ENCODE results near the gene PRKCE. TPM values are rescaled to one million over a fixed set of nuclear protein-coding genes. Genes with fewer than 3 reads are reported as not detected.

PRKCE gene
- total RNA-seq, 1 donor from 2014 or later, result 21.0 TPM

DNA sequence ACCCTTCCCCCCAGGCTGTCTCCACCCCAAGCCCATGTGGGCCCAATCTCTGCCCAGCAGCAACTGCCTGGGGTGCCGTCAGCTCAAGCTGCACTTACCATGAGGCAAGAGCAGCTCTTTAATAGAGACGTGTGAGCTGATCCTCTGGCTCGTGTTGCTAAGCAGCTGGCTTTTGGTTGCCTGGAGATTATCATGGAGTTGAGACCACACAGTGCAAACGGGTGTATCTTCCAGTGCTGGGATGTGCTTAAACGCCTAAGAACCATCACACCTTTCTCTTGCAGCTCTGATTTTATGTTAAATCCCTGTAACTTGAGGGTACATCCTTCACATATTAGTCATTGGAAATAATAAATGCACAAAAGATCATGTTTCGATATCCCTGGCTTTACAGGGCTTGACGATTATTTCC is 271.1 kb downstream of the PRKCE start:
- TF ChIP-seq CTCF (IDR thresholded peaks at IDR 0.05; ENCODE audit: insufficient read depth, low read length, poor library complexity, severe bottlenecking), result no peak
- no peak for DNase-seq (ENCODE audit: low read depth)
- Histone ChIP-seq H3K36me3 (ENCODE audit: control insufficient read depth, insufficient read depth, low read length) (no peaks in the 10 kb centered on the region), H3K27me3 (ENCODE audit: control insufficient read depth, insufficient read depth, low read length) (no peaks in the 10 kb centered on the region), H3K4me3 (ENCODE audit: low read depth, low read length) (no peak overlapping the region)

- Histone ChIP-seq H3K4me3 (ENCODE audit: low read depth, low read length) (no peak overlapping the region), H3K27me3 (ENCODE audit: control insufficient read depth, insufficient read depth, low read length) (no peaks in the 10 kb centered on the region), H3K36me3 (ENCODE audit: control insufficient read depth, insufficient read depth, low read length) (no peaks in the 10 kb centered on the region)
- DNase-seq (ENCODE audit: low read depth), result no peak
- TF ChIP-seq CTCF (IDR thresholded peaks at IDR 0.05; ENCODE audit: insufficient read depth, low read length, poor library complexity, severe bottlenecking), result no peak
These were observed 272.2 kb downstream of the PRKCE start for GRCh38 chr2:45923701-45924100.

GRCh38 chr2:45925026-45925425 is 273.6 kb downstream of the PRKCE start:
- DNase-seq (ENCODE audit: low read depth), result no peak
- Histone ChIP-seq H3K4me3 (ENCODE audit: low read depth, low read length) (no peak overlapping the region), H3K27me3 (ENCODE audit: control insufficient read depth, insufficient read depth, low read length) (no peaks in the 10 kb centered on the region), H3K36me3 (ENCODE audit: control insufficient read depth, insufficient read depth, low read length) (no peaks in the 10 kb centered on the region)
- TF ChIP-seq CTCF (IDR thresholded peaks at IDR 0.05; ENCODE audit: insufficient read depth, low read length, poor library complexity, severe bottlenecking), result no peak

- Histone ChIP-seq H3K27me3 (ENCODE audit: control insufficient read depth, insufficient read depth, low read length) (no peaks in the 10 kb centered on the region), H3K4me3 (ENCODE audit: low read depth, low read length) (no peak overlapping the region), H3K36me3 (ENCODE audit: control insufficient read depth, insufficient read depth, low read length) (no peaks in the 10 kb centered on the region)
- TF ChIP-seq CTCF (IDR thresholded peaks at IDR 0.05; ENCODE audit: insufficient read depth, low read length, poor library complexity, severe bottlenecking), result no peak
- no peak for DNase-seq (ENCODE audit: low read depth)
These were observed 274.3 kb downstream of the PRKCE start for GRCh38 chr2:45925636-45926366.

DNA sequence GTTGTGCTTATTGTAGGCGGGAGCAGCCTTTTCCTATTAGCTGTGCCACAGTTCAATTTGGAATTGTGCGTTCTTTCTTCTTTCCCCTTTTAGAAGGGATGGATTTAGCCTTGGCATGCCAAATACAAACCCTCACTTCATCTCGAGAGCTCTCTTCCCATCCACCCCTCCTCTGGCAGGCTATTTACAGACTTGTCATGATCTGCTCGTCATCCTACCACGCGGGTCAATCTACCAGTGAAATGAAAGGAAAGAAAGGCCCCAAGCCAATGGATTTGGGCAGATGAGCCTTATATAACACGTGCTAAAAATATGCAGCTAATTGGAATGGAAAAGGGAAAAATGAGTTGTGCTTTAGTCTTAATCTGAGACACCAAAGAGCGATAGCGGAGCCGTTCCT is 277.5 kb downstream of the PRKCE start:
- Histone ChIP-seq H3K27me3 (ENCODE audit: control insufficient read depth, insufficient read depth, low read length) (no peaks in the 10 kb centered on the region), H3K36me3 (ENCODE audit: control insufficient read depth, insufficient read depth, low read length) (no peaks in the 10 kb centered on the region), H3K4me3 (ENCODE audit: low read depth, low read length) (no peak overlapping the region)
- DNase-seq (ENCODE audit: low read depth), result no peak
- no peak for TF ChIP-seq CTCF (IDR thresholded peaks at IDR 0.05; ENCODE audit: insufficient read depth, low read length, poor library complexity, severe bottlenecking)
